Activated B cell treated with CpG ODN at 0.5 μM for 24 hours (primary cell): ENCODE results near the gene GDPD4. TPM values are rescaled to one million over a fixed set of nuclear protein-coding genes. Genes with fewer than 3 reads are reported as not detected.

Experiments used
- ATAC-seq: fragments of 200-7000 bp; cut with Tn5 transposase; one replicate; pipeline ENCODE4 v1.10.0; 2021; ENCODE audit warnings: low read depth, mild to moderate bottlenecking, moderate library complexity
- CTCF ChIA-PET: fragments of 350-600 bp; sonication (Branson Sonifier 250); formaldehyde crosslinking; loops from one replicate; lab custom pipeline; 2021; ENCODE audit warnings: antibody characterized with exemption; lab: Charles Lee
- POLR2A ChIA-PET: fragments of 350-600 bp; sonication (Branson Sonifier 250); formaldehyde crosslinking; loops from one replicate; lab custom pipeline; 2021; ENCODE audit warnings: antibody characterized with exemption; lab: Charles Lee
- DNase-seq: peaks from one replicate; pipeline ENCODE4 v3.0.0; 2022
- H3K27ac Mint-ChIP-seq: one replicate; pipeline ENCODE4 v1.8.0; 2020; ENCODE audit warnings: mixed read lengths
- H3K27me3 Mint-ChIP-seq: one replicate; pipeline ENCODE4 v1.8.0; 2021; ENCODE audit warnings: mixed read lengths
- H3K36me3 Mint-ChIP-seq: one replicate; pipeline ENCODE4 v1.8.0; 2021; ENCODE audit warnings: low read depth, mixed read lengths
- H3K4me1 Mint-ChIP-seq: one replicate; pipeline ENCODE4 v1.8.0; 2021; ENCODE audit warnings: mixed read lengths
- H3K4me3 Mint-ChIP-seq: one replicate; pipeline ENCODE4 v1.8.0; 2020; ENCODE audit warnings: mild to moderate bottlenecking, mixed read lengths
- H3K9me3 Mint-ChIP-seq: one replicate; pipeline ENCODE4 v1.8.0; 2020; ENCODE audit warnings: mixed read lengths
- CTCF ChIP-seq: fragments of 200-600 bp; IDR thresholded peaks from one replicate; pipeline ENCODE4 v1.8.0; 2022; ENCODE audit warnings: antibody characterized with exemption, mild to moderate bottlenecking
- intact Hi-C: fragments of 100-400 bp; cut with micrococcal nuclease; formaldehyde crosslinking; loops from one replicate; pipeline ENCODE4 v1.15.1; 2024
- total RNA-seq: library from RNA; stranded (reverse); gene quantifications from 2 replicates; pipeline ENCODE4 v1.2.3, GENCODE V29; 2022

GDPD4 gene
- total RNA-seq, 1 donor from 2014 or later, result not detected

- CTCF ChIA-PET, result interaction anchor here (0.9 to 5.2 kb wide), 3 partner anchors 61 to 454 kb away, joined by 3 to 28 read pairs (median 4); partner anchors contain the start of gene MYO7A
- ATAC-seq, result no peak
- Mint-ChIP-seq H3K36me3 (no peaks in the 10 kb centered on the region), H3K27ac (no peak overlapping the region), H3K9me3 (no peaks in the 10 kb centered on the region), H3K27me3 (no peaks in the 10 kb centered on the region), H3K4me1 (no peaks in the 10 kb centered on the region), H3K4me3 (no peak overlapping the region)
- POLR2A ChIA-PET, result no interaction called here
- intact Hi-C loops, result loop anchor here (1.0 to 5.0 kb wide), 4 partner anchors 62 to 359 kb away; no protein-coding TSS in a partner anchor
- no peak for TF ChIP-seq CTCF
- no peak for DNase-seq
Observed at GRCh38 chr11:77188633-77189491, 112.6 kb downstream of the GDPD4 start.

- no peaks in the 10 kb centered on the region for H3K27me3 Mint-ChIP-seq
- ATAC-seq, result peak; percentile 54
- H3K4me3 Mint-ChIP-seq, result no peak overlapping the region
- no peaks in the 10 kb centered on the region for H3K36me3 Mint-ChIP-seq
- no peaks in the 10 kb centered on the region for H3K4me1 Mint-ChIP-seq
- DNase-seq, result peak; percentile 35
- TF ChIP-seq CTCF, result peak; percentile 41
- CTCF ChIA-PET, result interaction anchor here (0.9 to 5.2 kb wide), 3 partner anchors 61 to 454 kb away, joined by 3 to 28 read pairs (median 4); partner anchors contain the start of gene MYO7A
- POLR2A ChIA-PET, result no interaction called here
- intact Hi-C loops, result loop anchor here (1.0 to 5.0 kb wide), 4 partner anchors 61 to 360 kb away; no protein-coding TSS in a partner anchor
- no peaks in the 10 kb centered on the region for H3K9me3 Mint-ChIP-seq
- no peak overlapping the region for H3K27ac Mint-ChIP-seq
Observed at GRCh38 chr11:77187776-77188632, 113.5 kb downstream of the GDPD4 start.

GRCh38 chr11:77187111-77187750 is 114.3 kb downstream of the GDPD4 start:
- CTCF ChIA-PET, result interaction anchor here (1.4 to 5.2 kb wide), 2 partner anchors 11 to 60 kb away, joined by 4 to 28 read pairs; partner anchors contain the start of gene MYO7A
- Mint-ChIP-seq H3K4me1 (no peaks in the 10 kb centered on the region), H3K36me3 (no peaks in the 10 kb centered on the region), H3K9me3 (no peaks in the 10 kb centered on the region), H3K27me3 (no peaks in the 10 kb centered on the region), H3K27ac (no peak overlapping the region), H3K4me3 (no peak overlapping the region)
- no peak for ATAC-seq
- TF ChIP-seq CTCF, result no peak
- intact Hi-C loops, result loop anchor here (5.0 kb wide), 1 partner anchor 265 kb away; no protein-coding TSS in a partner anchor
- no peak for DNase-seq
- POLR2A ChIA-PET, result no interaction called here

- Mint-ChIP-seq H3K4me3 (no peak overlapping the region), H3K4me1 (no peaks in the 10 kb centered on the region), H3K27ac (no peak overlapping the region), H3K36me3 (no peaks in the 10 kb centered on the region), H3K27me3 (no peaks in the 10 kb centered on the region), H3K9me3 (no peaks in the 10 kb centered on the region)
- ChIA-PET POLR2A (no interaction called here), CTCF (interaction anchor here (0.9 to 5.2 kb wide), 4 partner anchors 10 to 362 kb away, joined by 3 to 28 read pairs (median 4); partner anchors contain the start of gene MYO7A)
- DNase-seq, result no peak
- no peak for TF ChIP-seq CTCF
- ATAC-seq, result no peak
- intact Hi-C loops, result loop anchor here (5.0 kb wide), 1 partner anchor 264 kb away; no protein-coding TSS in a partner anchor
Observed at GRCh38 chr11:77186302-77186701, 115.2 kb downstream of the GDPD4 start.
